ENCODE measurements around the gene KCTD5.

The KCTD5 gene

DNA sequence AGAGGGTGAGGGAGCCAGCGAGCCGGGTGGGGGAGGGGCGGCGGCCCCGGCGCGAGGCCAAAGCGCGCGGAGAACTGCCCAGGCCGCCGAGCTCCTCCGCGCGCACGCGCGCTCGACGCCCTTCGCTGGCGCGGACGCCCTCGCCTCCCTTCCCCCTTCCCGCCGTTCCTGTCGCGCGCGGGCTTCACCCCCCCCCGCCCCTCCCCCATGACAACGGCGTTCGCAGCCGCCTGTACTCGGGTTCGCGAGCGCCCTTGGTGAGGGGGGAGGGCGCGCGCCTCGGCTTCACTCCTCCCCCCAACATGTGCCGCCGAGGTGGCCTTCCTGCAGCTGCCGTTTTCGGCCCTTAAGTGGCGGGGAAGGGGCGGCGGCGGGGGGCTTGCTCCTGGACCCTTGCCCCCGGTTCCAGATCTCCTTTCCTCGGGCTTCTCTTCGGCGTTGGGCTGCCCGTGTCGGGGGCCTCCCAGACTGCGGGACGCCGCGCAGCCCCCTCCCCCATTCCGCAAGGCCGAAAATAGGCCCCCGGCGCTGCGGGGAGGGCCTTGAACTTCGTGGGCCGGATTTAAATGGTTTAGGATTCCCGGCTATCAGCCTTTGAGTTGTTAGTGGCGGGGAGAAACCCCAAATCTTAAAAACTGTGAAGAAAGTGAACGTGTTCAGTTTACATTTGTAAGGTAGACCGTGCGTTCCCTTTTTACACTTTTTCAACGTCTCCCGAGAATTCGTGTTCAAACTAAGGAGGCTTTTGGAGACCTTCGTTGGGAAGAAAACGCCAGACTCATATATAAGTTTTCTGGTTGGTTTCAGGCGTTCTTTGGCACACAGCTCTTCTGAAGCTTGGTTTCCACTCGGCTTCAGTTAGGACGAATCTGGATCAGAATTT lies 70.8 kb downstream of the KCTD5 start:
- DNase-seq = peak; percentile 91 to 93 (median 93)

DNA sequence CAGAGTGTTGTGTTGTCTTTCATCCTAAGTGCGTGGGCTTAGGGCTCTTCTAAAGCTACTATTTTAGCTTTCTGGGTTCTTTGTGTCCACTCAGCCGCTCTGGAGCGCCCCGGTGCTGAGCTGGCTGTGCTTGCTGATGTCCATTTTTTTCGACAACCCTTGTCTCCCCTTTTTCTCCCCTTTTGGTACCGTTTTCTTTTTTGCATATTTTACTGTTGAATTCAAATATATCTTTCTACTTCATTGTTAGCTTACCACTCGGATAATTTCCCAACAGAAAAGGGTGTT lies 71.4 kb downstream of the KCTD5 start:
- no peak for DNase-seq

GRCh38 chr16:2755158-2755557 lies 72.8 kb downstream of the KCTD5 start:
- no peak for DNase-seq

DNA sequence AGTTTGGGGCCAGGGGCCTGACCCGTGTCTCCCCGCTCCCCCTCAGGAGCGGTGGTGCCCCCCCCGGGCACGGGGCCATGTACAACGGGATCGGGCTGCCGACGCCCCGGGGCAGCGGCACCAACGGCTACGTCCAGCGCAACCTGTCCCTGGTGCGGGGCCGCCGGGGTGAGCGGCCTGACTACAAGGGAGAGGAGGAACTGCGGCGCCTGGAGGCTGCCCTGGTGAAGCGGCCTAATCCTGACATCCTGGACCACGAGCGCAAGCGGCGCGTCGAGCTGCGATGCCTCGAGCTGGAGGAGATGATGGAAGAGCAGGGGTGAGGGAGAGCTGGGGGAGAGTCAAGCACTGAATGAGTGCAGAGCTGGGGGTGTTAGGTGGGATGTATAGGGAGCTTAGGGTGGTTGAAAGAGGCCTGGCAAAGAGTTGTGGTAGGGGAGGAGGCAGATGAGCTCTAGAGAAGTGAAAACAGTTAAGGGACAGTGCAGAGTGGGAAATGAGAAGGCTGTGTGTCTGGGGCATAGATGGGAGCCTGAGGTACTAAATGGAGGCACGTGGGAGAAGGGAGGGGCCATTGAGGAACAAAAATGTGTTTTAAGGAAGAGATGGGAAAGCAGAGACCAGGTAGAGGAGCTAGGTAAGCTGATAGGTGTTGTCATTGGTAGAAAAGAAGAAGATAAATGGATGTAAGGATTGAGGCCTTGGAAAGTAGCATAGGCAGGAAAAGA lies 74.1 kb downstream of the KCTD5 start:
- DNase-seq = no peak

- no peak for DNase-seq
Observed at GRCh38 chr16:2757344-2757743, 75.0 kb downstream of the KCTD5 start.

Measured in NCI-H1417 (cell line).